Cortex of kidney (tissue), 1 donor: ENCODE data around the gene PMS2.
"Not testable (repeated sequence)": the region's sequence is repeated elsewhere in the genome, so short reads cannot be mapped to it uniquely, and the experiment has no call there.

ENCODE experiments used
- DNase-seq: peaks from one replicate; lab custom pipeline; 2025; lab: John Stamatoyannopoulos, UW

The PMS2 gene, protein sequence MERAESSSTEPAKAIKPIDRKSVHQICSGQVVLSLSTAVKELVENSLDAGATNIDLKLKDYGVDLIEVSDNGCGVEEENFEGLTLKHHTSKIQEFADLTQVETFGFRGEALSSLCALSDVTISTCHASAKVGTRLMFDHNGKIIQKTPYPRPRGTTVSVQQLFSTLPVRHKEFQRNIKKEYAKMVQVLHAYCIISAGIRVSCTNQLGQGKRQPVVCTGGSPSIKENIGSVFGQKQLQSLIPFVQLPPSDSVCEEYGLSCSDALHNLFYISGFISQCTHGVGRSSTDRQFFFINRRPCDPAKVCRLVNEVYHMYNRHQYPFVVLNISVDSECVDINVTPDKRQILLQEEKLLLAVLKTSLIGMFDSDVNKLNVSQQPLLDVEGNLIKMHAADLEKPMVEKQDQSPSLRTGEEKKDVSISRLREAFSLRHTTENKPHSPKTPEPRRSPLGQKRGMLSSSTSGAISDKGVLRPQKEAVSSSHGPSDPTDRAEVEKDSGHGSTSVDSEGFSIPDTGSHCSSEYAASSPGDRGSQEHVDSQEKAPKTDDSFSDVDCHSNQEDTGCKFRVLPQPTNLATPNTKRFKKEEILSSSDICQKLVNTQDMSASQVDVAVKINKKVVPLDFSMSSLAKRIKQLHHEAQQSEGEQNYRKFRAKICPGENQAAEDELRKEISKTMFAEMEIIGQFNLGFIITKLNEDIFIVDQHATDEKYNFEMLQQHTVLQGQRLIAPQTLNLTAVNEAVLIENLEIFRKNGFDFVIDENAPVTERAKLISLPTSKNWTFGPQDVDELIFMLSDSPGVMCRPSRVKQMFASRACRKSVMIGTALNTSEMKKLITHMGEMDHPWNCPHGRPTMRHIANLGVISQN

DNA sequence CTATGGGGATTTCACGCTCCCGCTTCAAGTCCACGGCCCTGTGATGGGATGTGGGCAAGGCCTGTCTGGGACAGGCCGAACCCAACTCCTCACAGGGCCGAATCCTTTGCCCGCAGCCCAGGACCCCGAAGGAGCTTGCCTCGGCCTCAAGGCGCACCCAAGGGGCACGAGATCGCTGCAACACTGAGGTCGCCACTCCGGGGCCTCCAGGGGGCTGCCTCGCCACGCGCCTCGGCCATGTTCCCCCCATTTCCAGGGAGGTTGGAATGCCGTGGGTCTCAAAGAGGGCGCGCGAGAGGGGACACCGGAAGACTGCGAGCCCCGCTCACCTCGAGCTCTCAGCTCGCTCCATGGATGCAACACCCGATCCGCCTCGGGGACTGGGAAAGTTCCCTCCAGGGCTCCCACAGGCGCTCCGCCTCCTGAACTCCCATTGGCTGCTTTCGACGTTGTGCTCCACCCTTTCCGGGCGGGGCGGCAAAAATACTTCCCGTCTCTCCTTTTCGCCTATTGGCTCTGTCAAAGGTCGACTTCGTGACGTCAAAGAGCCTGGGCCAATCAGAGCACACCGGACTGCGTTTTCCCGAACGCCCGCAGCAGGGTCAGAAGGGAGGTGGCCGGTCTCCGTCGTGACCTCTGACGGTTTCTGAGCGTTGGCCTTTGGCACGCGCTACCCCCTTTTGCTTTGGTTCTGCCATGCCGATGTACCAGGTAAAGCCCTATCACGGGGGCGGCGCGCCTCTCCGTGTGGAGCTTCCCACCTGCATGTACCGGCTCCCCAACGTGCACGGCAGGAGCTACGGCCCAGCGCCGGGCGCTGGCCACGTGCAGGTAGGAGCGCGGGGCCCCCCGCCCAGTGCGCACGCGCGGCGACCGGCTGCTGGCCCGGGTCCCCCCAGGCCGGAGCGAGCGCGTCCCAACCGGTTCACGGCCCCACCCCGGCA lies at the start of gene PMS2, which contains the start of gene AIMP2:
Gene PMS2 (minus strand): TSS at position 382 of the 944 bp plus-strand sequence. CDS start 30 bp downstream, at position 352.
Gene AIMP2 (plus strand): TSS at position 605 of the 944 bp plus-strand sequence. CDS start 92 bp downstream, at position 697.
- DNase-seq: peak; percentile 41

DNA sequence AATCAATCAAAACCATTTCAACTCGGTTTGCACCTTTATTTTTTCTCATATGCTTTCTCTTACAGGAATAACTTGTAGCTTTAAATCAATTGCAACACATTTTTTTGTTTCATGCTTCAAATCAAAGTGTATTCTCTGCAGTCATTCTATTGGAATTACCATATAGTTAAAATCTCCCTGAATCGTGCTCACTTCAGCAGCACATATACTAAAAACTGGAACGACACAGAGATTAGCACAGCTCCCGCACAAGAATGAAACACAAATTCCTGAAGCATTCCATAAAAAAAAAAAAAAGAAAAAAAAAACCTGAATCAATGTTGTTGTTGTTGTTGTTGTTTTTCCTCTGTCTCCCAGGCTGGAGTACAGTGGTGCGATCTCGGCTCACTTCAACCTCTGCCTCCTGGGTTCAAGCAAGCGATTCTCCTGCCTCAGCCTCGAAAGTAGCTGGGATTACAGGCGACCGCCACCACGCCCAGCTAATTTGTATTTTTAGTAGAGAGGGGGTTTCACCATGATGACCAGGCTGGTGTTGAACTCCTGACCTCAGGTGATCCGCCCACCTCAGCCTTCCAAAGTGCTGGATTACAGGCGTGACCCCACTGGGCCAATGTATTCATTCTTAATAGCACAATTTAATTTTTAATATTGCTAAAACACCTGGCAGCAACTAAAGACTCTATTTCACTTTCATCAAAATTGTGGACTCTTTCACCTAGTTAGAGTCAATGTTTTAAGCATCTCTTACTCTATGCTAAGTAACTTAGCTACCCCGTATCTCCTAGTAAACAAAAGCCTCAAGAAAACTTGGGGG lies 48.7 kb upstream of the PMS2 start:
- DNase-seq: no peak

DNA sequence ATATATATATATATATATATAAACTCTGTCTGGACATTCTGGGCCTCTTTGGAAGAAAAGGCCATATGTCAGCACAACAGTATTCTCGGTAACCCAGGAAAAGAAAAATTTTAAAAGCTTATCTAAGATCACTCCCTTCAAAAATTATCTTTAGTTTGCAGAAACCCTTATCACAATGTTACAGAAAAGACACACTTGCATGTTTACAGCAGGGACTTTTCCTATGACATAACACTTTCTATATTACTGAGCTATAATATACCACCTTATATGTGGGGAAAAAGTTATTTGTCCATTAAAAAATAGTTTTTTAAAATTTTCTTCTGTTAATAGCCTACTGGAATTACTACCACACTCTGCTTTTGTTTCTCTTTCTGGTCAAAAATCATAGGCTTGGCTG lies 47.8 kb upstream of the PMS2 start:
- DNase-seq: no peak

- DNase-seq: not testable (repeated sequence)
Observed at GRCh38 chr7:6051185-6051584, 42.3 kb upstream of the PMS2 start.

DNA sequence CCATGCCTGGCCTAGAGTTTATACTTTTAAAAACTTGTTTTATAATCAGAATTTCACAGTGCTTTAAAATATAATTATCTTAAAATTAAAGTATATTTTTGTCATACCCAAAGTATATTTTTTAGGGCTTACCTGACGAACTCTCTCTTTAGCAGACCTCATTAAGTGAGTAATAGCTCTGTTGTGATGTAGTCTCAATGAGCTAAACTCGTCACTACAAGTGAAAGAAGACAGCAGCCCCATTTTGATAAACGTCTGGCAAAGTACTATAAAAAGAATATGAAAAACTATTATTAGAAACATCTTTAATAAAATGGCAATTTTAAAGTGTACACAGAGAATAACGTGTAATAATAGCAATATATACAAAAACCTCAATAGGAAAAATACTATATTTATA lies 40.9 kb upstream of the PMS2 start:
- no peak for DNase-seq

DNA sequence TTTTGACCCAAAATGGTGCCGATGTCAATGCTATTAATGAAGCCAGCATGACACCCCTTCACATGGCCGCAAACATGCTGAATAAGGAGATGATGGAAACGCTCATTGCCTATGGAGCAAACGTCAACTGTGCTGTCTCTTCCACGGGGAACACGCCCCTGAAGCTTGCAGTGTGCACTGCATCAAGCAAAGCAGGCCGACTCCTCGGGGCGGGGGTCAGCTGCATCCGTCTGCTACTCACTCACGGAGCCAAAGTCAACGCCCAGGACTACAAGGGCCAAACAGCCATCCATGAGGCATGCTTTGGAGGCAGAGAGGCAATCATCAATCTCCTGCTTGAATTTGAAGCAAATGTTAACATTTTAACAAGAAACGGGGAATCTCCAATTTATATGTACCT lies 26.8 kb upstream of the PMS2 start:
- DNase-seq: no peak

DNA sequence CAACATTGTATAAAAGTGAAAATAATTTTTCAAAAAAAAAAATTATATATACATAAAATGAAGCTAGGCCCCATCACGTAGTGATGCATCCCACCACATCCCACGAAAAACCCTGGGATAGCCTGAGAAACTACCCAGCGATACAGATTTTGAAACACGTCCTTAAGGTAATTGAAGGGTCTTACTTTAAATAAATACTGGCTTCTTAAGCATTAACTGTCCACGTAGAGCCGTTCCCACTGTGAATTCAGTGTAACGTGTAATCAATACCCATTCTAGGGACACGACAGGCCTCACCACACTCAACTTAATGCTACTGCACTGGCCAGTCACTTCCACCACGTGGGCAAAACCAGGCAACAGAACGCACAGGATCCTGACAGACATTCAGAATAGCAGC lies 26.3 kb upstream of the PMS2 start:
- DNase-seq: no peak

DNA sequence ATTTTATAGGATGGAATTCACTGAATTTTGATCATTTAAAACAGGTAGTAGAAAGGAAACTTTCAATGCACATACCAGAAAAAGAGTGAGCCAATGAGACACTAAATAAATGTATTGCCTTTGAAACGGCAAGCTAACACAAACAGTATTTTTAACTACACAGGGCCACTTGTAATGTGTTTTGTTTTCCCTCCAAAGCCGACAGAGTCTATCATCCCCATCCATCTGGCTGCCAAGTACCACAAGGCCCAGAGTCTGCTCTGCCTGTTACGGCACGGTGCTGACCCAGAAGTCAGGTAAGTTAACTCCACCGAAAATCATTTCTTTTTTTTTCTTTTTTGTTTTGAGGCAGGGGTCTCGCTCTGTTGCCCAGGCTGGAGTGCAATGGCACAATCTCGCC lies 23.8 kb upstream of the PMS2 start:
- no peak for DNase-seq

DNA sequence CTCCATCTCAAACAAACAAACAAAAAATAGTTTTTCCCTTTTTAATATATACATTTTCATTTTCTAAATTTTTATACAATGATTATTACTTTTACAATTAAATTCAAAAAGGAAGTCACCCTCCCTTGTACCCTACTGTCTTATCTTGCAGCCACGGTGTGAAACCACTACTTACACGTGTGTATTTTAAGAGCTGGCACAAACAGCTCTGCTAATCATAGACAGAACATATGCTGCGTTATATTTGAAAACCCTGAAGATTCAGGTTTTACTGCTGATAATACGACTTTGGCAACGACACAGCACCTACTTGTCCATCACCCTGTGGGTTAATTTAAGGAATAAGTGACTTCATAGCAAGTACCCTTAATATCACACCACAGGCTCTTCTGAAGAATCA lies 23.3 kb upstream of the PMS2 start:
- DNase-seq: no peak

DNA sequence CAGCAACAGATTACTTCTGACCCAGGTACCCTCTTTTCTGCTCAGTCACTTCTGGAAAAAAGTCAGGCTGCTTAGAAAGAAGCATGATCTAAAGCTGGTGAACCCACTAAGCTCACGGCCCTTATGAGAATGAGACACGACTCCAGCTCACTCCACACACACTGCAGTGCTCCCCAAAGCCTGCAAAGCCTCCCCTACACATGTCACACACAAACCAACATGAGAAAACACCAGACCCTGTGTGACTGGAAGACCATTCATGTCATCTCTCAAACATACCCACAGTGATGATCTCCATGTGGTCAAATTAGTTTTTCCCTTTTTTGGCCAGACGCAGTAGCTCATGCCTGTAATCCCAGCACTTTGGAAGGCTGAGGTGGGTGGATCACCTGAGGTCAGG lies 22.7 kb upstream of the PMS2 start:
- DNase-seq: no peak

DNA sequence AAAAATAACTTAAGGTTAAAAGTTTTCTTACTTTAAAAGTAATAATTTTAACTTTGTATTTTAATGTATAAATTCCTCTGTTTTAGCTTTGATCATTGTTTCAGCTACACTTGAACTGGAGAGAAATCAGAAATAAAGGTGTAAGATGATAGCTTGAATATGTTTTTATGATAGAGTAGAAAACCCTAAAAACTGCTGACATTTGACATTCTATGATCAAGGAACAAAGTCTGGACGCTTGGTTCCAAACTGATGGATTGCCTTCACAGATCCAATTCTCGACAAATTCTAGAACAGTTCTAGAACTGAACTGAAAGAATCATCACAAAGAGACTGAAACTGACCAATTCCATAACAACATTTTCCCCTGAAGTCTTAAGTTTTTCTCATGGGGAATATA lies 22.1 kb upstream of the PMS2 start, which contains the start of gene ANKRD61:
Gene ANKRD61 (plus strand): TSS at position 389 of the 400 bp plus-strand sequence. CDS start 0 bp downstream, at position 389.
- DNase-seq: no peak

DNA sequence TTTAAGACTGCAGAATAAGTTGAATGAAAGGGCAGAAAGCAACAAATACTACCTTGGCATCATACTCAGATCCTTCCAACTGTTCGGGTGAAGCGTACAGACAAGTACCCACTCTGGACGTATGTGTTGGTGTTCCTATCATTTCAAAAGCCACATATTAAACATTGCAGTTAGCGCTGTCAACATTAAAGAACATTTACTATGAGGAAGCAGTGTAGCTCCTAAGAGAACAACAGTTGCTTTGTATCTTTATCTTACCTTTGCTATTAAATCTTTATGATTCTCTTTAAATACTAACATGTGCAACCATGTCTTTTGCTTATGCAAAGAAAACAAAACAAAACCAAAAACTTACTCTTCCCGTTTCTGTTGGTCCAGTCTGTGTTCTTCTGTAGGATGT lies 19.7 kb upstream of the PMS2 start:
- DNase-seq: no peak

DNA sequence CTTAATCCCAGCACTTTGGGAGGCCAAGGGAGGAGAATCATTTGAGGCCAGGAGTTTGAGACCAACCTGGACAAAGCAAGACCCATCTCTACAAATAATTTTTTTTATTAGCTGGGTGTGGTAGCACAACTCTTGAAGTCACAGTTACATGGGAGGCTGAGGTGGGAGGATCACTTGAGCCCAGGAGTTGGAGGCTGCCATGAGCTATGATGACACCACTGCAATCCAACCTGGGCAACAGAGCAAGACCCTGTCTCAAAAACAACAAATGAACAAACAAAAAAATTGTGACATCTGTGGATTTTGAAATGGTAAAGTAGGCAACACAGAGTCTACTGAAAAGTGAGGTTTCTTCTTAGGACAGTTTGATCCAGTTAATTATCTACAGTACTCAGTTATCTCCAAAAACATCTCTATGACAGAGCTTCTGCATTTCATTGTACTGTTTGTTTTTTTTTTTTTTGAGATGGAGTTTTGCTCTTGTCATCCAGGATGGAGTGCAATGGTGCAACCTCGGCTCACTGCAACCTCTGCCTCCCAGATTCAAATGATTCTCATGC lies 19.0 kb upstream of the PMS2 start:
- DNase-seq: no peak

GRCh38 chr7:6026820-6027311 lies 18.0 kb upstream of the PMS2 start:
- DNase-seq: no peak

DNA sequence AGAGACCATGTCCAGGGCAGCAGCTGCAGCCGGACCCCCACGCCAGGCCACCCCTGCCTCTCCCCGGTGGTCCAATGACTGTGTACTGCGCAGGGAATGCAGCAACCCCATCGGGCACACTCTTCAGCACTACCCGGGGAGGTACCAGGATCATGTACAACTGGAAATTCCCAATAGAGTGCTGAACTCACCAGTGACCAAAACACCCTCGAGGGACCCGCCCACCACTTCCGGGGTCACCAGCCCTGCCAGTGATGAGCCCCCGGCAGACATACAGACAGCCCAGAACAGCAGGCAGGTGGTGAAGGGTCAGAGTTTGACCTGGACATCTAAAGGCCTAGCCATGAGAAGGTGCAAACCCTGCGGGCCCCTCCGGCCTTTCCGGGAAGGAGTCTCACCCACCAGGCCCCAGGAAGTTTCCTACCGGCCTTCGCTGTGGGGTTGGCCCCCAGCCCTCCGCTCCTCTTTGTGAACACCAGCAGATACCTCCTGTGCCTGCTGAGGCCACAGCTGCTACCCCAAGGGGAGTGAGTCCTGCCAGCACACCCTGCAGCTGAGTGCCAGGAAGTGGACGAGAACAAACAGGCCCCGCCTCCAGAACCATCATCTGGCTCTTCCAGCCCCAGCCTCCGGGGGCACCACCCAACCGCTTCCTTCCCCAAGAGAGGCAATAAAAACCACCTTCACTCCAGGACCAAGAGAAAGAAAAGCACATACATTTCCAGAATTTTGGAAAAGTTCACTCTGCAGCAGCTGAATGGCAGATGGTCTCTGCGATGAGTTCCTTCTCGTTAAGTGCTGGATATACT lies 17.4 kb upstream of the PMS2 start:
- no peak for DNase-seq

DNA sequence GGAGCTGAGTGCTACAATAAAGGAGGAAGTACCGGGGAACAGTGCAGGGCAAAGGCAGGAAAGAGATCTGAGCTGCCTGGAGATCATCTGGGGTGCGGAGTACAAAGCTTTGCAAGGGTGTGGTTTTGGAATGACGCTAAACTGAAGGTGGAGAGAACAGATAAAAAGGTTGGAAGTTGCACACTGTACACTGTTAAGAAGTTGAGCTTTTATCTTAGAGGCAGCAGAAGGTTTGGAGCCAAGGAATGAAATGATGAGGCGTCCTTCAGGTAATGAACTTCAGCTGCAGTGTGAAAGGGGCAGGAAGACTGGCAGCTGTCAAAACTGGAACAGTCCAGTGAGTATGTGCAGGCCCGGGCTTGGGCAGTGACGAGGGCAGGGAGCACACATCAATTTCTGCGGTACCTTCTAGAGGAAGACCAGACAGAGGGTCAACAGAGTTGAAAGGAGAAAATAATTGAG lies 15.2 kb upstream of the PMS2 start:
- DNase-seq: no peak

DNA sequence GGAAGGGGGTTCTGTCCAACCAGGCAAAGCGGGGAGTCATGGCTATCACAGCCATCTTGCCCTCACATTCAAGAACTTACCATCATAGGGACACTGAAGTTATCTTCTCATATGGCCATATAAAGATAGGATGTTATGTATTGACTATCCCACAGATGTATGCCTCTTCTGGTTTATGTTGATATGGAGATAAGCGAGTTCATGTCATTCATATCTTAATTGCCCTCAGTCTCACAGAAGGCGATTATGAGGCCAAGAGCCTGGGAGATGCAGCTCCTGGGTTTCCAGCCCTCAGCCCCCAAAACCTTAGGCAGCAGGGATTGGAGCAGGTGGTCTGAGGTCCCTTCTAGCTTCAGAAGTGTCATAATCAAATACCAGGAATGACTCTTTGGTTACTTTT lies 13.9 kb upstream of the PMS2 start:
- no peak for DNase-seq

DNA sequence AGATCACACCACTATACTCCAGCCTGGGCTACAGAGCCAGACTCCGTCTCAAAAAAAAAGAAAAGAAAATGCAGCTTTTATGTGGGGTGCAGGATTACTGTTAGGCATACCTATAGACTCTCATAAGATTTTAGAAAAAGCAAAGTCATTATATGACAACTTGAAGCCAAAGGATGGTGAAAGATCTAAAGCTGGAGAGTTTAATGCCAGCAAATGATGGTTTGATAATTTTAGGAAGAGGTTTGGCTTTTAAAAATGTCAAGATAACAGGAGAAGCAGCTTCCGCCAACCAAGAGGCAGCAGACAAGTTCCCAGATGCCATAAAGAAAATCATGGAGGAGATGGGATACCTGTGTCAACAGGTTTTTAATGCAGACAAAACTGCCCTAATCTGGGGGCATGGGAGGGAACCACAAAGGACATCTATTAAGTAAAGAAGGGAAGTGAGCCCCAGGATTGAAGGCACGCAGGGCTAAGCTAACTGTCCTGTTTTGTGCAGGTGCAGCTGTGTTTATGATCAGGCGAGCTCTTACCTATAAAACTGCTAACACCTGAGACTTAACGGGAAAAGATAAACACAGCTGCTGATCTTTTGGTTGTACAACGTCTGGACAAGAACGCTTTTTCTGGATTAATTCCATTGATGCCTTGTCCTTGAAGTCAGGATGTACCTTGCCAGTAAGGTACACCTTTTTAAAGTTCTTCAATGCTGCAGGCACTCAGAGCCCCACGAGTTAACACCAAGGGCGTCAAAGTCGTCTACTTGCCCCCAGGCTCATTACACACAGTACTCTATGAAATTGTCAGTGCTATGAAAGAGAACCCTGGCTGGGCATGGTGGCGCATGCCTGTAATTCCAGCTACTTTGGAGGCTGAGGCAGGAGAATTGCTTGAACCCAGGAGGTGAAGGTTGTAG lies 11.8 kb upstream of the PMS2 start:
- no peak for DNase-seq
